Thyroid gland (tissue), 4 donors: ENCODE data around the gene EXOC3L4. TPM values are rescaled to one million over a fixed set of nuclear protein-coding genes. Genes with fewer than 3 reads are reported as not detected.

ENCODE experiments used
- DNase-seq, 2 donors: peaks; one replicate each; pipeline ENCODE4 v3.0.0-alpha.2; 2019
- H3K27ac ChIP-seq, 3 donors: fragments of 200-600 bp; sonication (generic); 1 replicate in 2 of 3; 2 replicates in 1 of 3; pipeline ENCODE4 v1.5.1; 2016 to 2019; ENCODE audit warnings: mild to moderate bottlenecking in 1 of 3, moderate library complexity in 1 of 3
- H3K27me3 ChIP-seq: fragments of 200-600 bp; sonication (generic); one replicate; pipeline ENCODE4 v1.5.1; 2019
- H3K36me3 ChIP-seq, 2 donors: fragments of 200-600 bp; sonication (generic); one replicate each; pipeline ENCODE4 v1.5.1; 2016 to 2019
- H3K4me1 ChIP-seq, 2 donors: fragments of 200-600 bp; sonication (generic); one replicate each; pipeline ENCODE4 v1.5.1; 2017 to 2019
- H3K4me3 ChIP-seq, 3 donors: fragments of 200-600 bp; sonication (generic); replicated peaks in 1 of 3; 1 replicate in 2 of 3; 2 replicates in 1 of 3; pipeline ENCODE4 v1.5.1; 2016; ENCODE audit warnings: mild to moderate bottlenecking in 1 of 3
- H3K9me3 ChIP-seq: fragments of 200-600 bp; sonication (generic); one replicate; pipeline ENCODE4 v1.5.1; 2017
- POLR2A ChIP-seq, 2 donors: fragments of 450-650 bp; IDR thresholded peaks; one replicate each; pipeline ENCODE4 v1.6.1; 2017; ENCODE audit warnings: antibody characterized with exemption in 2 of 2, mild to moderate bottlenecking in 2 of 2, moderate library complexity in 1 of 2
- WGBS, 2 donors: methylation state at CpG; one replicate each; pipeline ENCODE4 v1.1.5; 2017; 5-methylcytosine and 5-hydroxymethylcytosine counted together
- intact Hi-C: fragments of 100-400 bp; cut with DNase I; formaldehyde crosslinking; loops from one replicate; pipeline ENCODE4 v1.15.1; 2023
- total RNA-seq, 4 donors: library from RNA; depleted of rRNA; stranded (reverse); fragments of >200 nt; gene quantifications; one replicate each; pipeline ENCODE4 v1.2.3, GENCODE V29; 2016
- TF ChIP-seq, protein P1 (sequence below), 6 experiments: fragments of 200-600 bp in 3 of 6; fragments of 450-650 bp in 3 of 6; sonication (generic) in 3 of 6; IDR thresholded peaks; one replicate each; pipeline ENCODE4 v1.5.1; 2016 to 2019; ENCODE audit warnings: antibody characterized with exemption in 6 of 6, mild to moderate bottlenecking in 2 of 6, inconsistent platforms in 1 of 6, moderate library complexity in 1 of 6

Gene EXOC3L4
- total RNA-seq, 4 donors from 2014 or later: 0.44 to 0.78 TPM; not detected in 2

GRCh38 chr14:103134919-103135318, 40.4 kb downstream of the EXOC3L4 start:
- H3K4me3 ChIP-seq: no peak overlapping the region
- H3K4me1 ChIP-seq: peaks cover 27 to 58% of the 10 kb centered on the region in 2 donors
- no peak for DNase-seq
- WGBS, 2 donors: 92 to 93% methylated on average over 12 to 14 of the region's 14 CpGs
- H3K9me3 ChIP-seq: no peaks in the 10 kb centered on the region
- TF ChIP-seq POLR2A (IDR thresholded peaks at IDR 0.05): no peak
- TF ChIP-seq, protein P1, sequence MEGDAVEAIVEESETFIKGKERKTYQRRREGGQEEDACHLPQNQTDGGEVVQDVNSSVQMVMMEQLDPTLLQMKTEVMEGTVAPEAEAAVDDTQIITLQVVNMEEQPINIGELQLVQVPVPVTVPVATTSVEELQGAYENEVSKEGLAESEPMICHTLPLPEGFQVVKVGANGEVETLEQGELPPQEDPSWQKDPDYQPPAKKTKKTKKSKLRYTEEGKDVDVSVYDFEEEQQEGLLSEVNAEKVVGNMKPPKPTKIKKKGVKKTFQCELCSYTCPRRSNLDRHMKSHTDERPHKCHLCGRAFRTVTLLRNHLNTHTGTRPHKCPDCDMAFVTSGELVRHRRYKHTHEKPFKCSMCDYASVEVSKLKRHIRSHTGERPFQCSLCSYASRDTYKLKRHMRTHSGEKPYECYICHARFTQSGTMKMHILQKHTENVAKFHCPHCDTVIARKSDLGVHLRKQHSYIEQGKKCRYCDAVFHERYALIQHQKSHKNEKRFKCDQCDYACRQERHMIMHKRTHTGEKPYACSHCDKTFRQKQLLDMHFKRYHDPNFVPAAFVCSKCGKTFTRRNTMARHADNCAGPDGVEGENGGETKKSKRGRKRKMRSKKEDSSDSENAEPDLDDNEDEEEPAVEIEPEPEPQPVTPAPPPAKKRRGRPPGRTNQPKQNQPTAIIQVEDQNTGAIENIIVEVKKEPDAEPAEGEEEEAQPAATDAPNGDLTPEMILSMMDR (IDR thresholded peaks at IDR 0.05): no peak
- no peaks in the 10 kb centered on the region for H3K36me3 ChIP-seq
- no peaks in the 10 kb centered on the region for H3K27me3 ChIP-seq
- H3K27ac ChIP-seq: no peak overlapping the region
- intact Hi-C loops: no loop called here

DNA sequence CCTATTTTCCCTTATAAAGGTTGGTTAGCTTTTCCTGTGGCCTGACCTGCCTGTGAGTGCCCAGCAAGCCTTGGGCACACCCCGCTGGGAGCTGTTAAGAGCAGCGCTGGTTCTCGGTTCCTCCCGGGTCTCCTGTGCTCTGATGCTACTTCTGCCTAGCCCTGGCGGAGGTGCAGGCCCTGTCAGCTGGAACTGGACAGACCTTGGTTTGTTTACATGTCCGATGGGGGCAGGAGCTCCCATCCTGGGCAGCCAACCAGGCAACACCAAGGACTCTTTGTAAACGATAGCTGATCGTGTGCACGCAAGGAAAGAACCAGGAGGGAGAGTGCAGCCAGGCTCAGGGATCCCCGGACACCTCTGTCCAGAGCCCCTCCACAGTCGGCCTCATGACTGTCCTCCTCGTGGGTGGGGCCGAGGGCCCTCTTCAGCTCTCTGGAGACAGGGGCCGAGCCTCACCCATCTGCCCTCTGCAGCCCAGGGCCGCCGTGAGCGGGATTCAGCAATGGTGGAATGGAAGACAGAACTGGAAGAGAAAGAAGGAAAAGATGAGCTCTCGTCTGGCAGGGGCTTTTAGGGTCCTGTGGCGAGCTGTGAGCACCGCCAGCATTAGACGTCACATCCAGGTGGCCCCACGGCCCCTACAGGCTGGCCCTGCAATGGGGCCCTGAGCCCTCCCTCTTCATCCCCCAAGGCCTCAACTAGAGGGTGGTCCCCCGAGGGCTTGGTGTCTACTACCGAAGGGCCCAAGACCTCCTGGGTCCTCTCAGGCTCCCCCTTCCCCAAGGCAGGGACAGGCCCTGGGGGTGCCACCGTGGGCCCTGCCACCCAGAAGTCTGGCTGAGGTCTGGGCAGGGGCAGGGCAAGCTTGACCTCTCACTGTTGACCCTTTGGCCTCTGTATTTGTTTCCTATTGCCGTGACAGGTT, 41.1 kb downstream of the EXOC3L4 start:
- intact Hi-C loops: no loop called here
- peak; percentile 58 to 64 for DNase-seq
- Histone ChIP-seq H3K4me3 (no peak overlapping the region), H3K27me3 (no peaks in the 10 kb centered on the region), H3K9me3 (no peaks in the 10 kb centered on the region), H3K27ac (peak overlapping the region in 1 of 3 donors; percentile 33), H3K36me3 (no peaks in the 10 kb centered on the region), H3K4me1 (peaks cover 22 to 51% of the 10 kb centered on the region in 2 donors)
- WGBS, 2 donors: 70 to 71% methylated on average over 22 to 25 of the region's 26 CpGs
- TF ChIP-seq, protein P1 (IDR thresholded peaks at IDR 0.05): no peak
- no peak for TF ChIP-seq POLR2A (IDR thresholded peaks at IDR 0.05)

DNA sequence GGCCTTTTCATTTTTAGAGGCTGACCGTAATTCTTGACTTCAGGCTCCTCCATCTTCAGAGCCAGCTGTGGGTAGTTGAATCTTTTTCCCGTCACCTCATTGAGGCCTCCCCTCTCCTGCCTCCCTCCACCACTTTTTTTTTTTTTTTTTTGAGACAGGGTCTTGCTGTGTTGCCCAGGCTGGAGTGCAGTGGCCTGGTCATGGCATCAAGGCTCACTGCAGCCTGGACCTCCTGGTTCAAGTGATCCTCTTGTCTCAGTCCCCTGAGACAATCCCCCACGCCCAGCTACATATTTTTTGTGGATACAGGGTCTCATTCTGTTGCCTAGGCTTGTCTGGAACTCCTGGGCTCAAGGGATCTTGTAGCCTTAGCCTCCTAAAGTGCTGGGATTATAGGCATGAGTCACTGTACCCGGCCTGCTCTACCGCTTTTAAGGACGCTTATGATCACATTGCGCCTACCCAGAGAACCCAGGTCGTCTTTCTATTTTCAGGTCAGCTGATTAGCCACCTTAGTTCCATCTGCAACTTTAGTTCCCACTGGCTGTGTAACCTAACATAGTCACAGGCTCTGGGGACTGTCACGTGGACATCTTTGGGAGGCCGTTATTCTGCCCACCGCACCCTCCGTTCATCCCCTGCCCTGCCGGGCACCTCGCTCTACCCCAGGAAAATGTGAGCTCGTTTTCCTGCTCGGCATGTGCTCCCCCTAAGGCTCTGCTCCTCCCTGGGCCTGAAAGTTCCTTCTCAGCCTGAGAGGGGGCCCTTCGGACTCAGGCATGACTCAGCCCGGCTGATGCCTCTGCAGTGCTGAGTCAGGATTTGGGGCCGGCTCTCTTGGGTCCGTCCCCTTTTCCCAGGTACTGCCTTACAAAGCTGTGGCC, 42.1 kb downstream of the EXOC3L4 start:
- Histone ChIP-seq H3K4me3 (no peak overlapping the region), H3K4me1 (peaks cover 17 to 48% of the 10 kb centered on the region in 2 donors), H3K9me3 (no peaks in the 10 kb centered on the region), H3K27ac (peak overlapping the region in 1 of 3 donors; percentile 33), H3K27me3 (no peaks in the 10 kb centered on the region), H3K36me3 (no peaks in the 10 kb centered on the region)
- TF ChIP-seq, protein P1 (IDR thresholded peaks at IDR 0.05): no peak
- no peak for TF ChIP-seq POLR2A (IDR thresholded peaks at IDR 0.05)
- DNase-seq: no peak
- intact Hi-C loops: no loop called here
- 69 to 83% methylated on average over 20 of the region's 20 CpGs for WGBS, 2 donors

GRCh38 chr14:103137689-103138300, 43.3 kb downstream of the EXOC3L4 start:
- H3K27ac ChIP-seq: no peak overlapping the region

More at GRCh38 chr14:103137689-103138300, 43.3 kb downstream of the EXOC3L4 start:
- TF ChIP-seq POLR2A (IDR thresholded peaks at IDR 0.05): no peak
- no peak overlapping the region for H3K4me3 ChIP-seq
- intact Hi-C loops: no loop called here
- WGBS, 2 donors: 86 to 94% methylated on average over 20 to 21 of the region's 22 CpGs
- DNase-seq: no peak
- no peaks in the 10 kb centered on the region for H3K27me3 ChIP-seq
- no peaks in the 10 kb centered on the region for H3K9me3 ChIP-seq
- H3K36me3 ChIP-seq: no peaks in the 10 kb centered on the region
- peaks cover 6 to 37% of the 10 kb centered on the region in 2 donors for H3K4me1 ChIP-seq
